PC-3 (cell line): Measurements from ENCODE around the gene CLASP1.

Experiments
- CTCF ChIP-seq: fragments of 300-600 bp; sonication (generic); conservative IDR thresholded peaks from 2 replicates; pipeline ENCODE4 v1.5.1; 2017; ENCODE audit warnings: antibody characterized with exemption, low read depth, mild to moderate bottlenecking, low read length
- EZH2 ChIP-seq: fragments of 300-600 bp; sonication (generic); IDR thresholded peaks from one replicate; pipeline ENCODE4 v1.6.1; 2017; ENCODE audit warnings: antibody characterized with exemption, mild to moderate bottlenecking, low read length; ENCODE audit not compliant: unreplicated experiment
- EZH2phosphoT487 ChIP-seq: fragments of 300-600 bp; sonication (generic); IDR thresholded peaks from 2 replicates; pipeline ENCODE4 v1.6.1; 2018; ENCODE audit warnings: mild to moderate bottlenecking, antibody characterized with exemption, low read length, borderline replicate concordance

DNA sequence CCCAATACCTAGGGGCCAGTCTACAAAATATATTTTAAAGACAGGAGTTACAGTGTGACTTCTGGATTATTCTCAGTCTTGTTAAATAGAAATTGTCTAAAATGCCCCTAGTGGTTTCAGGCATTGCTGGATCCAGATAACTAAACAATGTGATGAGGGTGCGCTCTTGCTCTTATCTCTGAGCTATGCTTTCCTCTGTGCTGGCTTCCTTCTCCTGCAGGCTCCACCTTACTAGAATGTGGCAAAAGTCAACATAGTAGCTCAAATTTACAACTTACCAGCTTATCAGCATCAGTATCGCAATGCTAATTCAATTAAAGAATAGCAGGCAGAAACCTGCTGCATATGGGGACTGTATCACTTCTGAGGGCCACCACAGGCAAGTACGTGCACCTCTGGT, 179.9 kb downstream of the CLASP1 start:
- TF ChIP-seq CTCF (no peak), EZH2 (no peak), EZH2phosphoT487 (no peak)
